MCF 10A (cell line): Measurements from ENCODE around the gene RBM20. TPM values are rescaled to one million over a fixed set of nuclear protein-coding genes. Genes with fewer than 3 reads are reported as not detected.

ENCODE experiments used
- BruUV-seq: library from RNA; stranded (reverse); fragments of 400-500 nt; replicated peaks from 2 replicates; lab custom pipeline; 2021; lab: Mats Ljungman, UMichigan
- CTCF ChIA-PET: fragments of 300-600 bp; sonication (Branson Sonifier 250); formaldehyde crosslinking; extraction: SDS; loops from one replicate; lab custom pipeline; 2021; ENCODE audit warnings: antibody characterized with exemption, inconsistent platforms; lab: Yijun Ruan, JAX
- POLR2A ChIA-PET: fragments of 300-600, 350-650 bp; sonication (Branson Sonifier 250); formaldehyde crosslinking; extraction: SDS; loops from one replicate; lab custom pipeline; 2020; ENCODE audit warnings: antibody characterized with exemption, inconsistent platforms; lab: Yijun Ruan, JAX
- DNase-seq: peaks from one replicate; pipeline ENCODE4 v3.0.0-alpha.2; 2018; ENCODE audit not compliant: unreplicated experiment
- H3K27ac Mint-ChIP-seq: one replicate; pipeline ENCODE4 v1.8.0; 2022; ENCODE audit warnings: mild to moderate bottlenecking, low read depth, mixed read lengths; ENCODE audit not compliant: unreplicated experiment
- H3K27me3 Mint-ChIP-seq: one replicate; pipeline ENCODE4 v1.8.0; 2022; ENCODE audit warnings: mixed read lengths; ENCODE audit not compliant: insufficient read depth, unreplicated experiment
- H3K36me3 Mint-ChIP-seq: one replicate; pipeline ENCODE4 v1.8.0; 2022; ENCODE audit warnings: mild to moderate bottlenecking, moderate library complexity, mixed read lengths; ENCODE audit not compliant: insufficient read depth, unreplicated experiment
- H3K4me1 Mint-ChIP-seq: one replicate; pipeline ENCODE4 v1.8.0; 2022; ENCODE audit warnings: mixed read lengths; ENCODE audit not compliant: insufficient read depth, unreplicated experiment
- H3K4me3 Mint-ChIP-seq: one replicate; pipeline ENCODE4 v1.8.0; 2022; ENCODE audit warnings: mild to moderate bottlenecking, moderate library complexity, mixed read lengths; ENCODE audit not compliant: unreplicated experiment
- H3K9me3 Mint-ChIP-seq: one replicate; pipeline ENCODE4 v1.8.0; 2022; ENCODE audit warnings: mixed read lengths; ENCODE audit not compliant: unreplicated experiment
- intact Hi-C: fragments of 100-400 bp; cut with micrococcal nuclease; formaldehyde crosslinking; loops from 2 replicates; pipeline ENCODE4 v1.14.1; 2022
- total RNA-seq: library from RNA; stranded (reverse); gene quantifications from 2 replicates; pipeline ENCODE4 v1.2.3, GENCODE V29; 2022
- TF ChIP-seq, protein P1 (sequence below): fragments of 200-600 bp; IDR thresholded peaks from one replicate; pipeline ENCODE4 v1.8.0; 2022; ENCODE audit warnings: antibody characterized with exemption, mild to moderate bottlenecking; ENCODE audit not compliant: unreplicated experiment

RBM20 gene
- total RNA-seq, 1 experiment from 2014 or later = not detected

DNA sequence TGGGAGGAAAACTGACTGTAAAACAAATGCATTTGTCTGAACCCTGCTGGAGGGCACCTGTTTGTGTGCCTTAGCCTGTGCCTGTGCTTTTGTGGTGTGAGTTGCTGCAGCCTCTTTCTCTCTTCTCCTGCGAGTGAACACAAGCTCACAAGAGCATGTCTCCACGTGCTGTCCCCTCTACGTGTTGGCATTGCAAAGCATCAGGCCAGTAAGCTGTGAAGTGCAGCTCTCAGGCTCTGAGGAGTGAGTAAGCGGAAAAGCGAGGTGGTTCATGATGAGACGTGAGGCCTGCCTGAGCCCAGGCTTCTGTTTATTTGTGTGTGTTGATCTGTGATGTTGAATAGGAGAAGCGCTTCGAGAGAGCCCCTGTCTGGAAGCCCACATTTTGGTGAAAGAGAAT, 142.0 kb downstream of the RBM20 start:
- Mint-ChIP-seq H3K27me3 (no peaks in the 10 kb centered on the region), H3K4me1 (no peaks in the 10 kb centered on the region), H3K9me3 (no peaks in the 10 kb centered on the region), H3K27ac (peak overlapping the region; percentile 36), H3K4me3 (no peak overlapping the region), H3K36me3 (no peaks in the 10 kb centered on the region)
- BruUV-seq = no TSS peak
- DNase-seq = no peak
- intact Hi-C loops = no loop called here
- CTCF ChIA-PET = no interaction called here
- TF ChIP-seq, protein P1, sequence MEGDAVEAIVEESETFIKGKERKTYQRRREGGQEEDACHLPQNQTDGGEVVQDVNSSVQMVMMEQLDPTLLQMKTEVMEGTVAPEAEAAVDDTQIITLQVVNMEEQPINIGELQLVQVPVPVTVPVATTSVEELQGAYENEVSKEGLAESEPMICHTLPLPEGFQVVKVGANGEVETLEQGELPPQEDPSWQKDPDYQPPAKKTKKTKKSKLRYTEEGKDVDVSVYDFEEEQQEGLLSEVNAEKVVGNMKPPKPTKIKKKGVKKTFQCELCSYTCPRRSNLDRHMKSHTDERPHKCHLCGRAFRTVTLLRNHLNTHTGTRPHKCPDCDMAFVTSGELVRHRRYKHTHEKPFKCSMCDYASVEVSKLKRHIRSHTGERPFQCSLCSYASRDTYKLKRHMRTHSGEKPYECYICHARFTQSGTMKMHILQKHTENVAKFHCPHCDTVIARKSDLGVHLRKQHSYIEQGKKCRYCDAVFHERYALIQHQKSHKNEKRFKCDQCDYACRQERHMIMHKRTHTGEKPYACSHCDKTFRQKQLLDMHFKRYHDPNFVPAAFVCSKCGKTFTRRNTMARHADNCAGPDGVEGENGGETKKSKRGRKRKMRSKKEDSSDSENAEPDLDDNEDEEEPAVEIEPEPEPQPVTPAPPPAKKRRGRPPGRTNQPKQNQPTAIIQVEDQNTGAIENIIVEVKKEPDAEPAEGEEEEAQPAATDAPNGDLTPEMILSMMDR = no peak
- POLR2A ChIA-PET = interaction anchor here (0.6 to 1.3 kb wide), 2 partner anchors 17 to 46 kb away, joined by 3 to 4 read pairs; no protein-coding TSS in a partner anchor

DNA sequence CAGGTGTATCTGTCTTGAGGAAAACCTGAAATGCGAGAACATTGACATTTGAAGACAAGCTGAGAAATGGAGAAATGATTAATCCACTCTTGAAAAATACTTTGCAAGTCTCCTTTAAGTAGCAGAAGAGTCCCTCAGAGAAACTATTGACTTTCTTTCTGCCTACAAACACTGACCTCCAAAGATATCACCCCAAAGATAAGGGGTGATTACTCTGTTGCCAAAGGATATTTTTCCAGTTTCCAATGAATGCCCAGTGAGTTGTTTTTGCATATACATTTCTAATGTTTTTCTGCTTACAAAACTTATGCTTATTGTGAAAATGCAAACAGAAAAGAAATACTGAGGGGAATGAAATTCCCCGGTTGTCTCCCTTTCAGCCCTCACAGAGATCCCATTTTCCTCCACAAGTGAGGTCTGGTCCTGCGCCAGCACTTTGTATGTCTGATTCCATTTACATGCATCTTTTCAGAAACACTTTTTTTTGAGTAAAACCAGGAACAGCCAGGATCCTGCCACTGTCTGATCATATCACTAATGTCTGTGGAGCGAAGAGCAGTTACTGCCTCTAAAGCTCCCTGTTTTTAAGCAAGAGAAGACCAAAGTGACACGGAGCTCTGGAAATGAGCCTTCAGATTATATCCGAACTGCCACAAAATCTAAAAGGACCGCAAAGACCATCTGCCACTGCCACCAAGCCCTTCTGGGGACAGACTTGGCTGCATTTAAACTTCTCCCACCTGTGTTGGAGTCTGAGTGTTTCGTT, 144.7 kb downstream of the RBM20 start:
- Mint-ChIP-seq H3K27me3 (no peaks in the 10 kb centered on the region), H3K27ac (no peak overlapping the region), H3K9me3 (no peaks in the 10 kb centered on the region), H3K4me1 (no peaks in the 10 kb centered on the region), H3K4me3 (no peak overlapping the region), H3K36me3 (no peaks in the 10 kb centered on the region)
- no TSS peak for BruUV-seq
- TF ChIP-seq, protein P1 = no peak
- CTCF ChIA-PET = interaction anchor here (0.9 kb wide), 1 partner anchor 15 kb away, joined by 3 read pairs; no protein-coding TSS in a partner anchor
- no peak for DNase-seq
- intact Hi-C loops = no loop called here
- POLR2A ChIA-PET = no interaction called here

DNA sequence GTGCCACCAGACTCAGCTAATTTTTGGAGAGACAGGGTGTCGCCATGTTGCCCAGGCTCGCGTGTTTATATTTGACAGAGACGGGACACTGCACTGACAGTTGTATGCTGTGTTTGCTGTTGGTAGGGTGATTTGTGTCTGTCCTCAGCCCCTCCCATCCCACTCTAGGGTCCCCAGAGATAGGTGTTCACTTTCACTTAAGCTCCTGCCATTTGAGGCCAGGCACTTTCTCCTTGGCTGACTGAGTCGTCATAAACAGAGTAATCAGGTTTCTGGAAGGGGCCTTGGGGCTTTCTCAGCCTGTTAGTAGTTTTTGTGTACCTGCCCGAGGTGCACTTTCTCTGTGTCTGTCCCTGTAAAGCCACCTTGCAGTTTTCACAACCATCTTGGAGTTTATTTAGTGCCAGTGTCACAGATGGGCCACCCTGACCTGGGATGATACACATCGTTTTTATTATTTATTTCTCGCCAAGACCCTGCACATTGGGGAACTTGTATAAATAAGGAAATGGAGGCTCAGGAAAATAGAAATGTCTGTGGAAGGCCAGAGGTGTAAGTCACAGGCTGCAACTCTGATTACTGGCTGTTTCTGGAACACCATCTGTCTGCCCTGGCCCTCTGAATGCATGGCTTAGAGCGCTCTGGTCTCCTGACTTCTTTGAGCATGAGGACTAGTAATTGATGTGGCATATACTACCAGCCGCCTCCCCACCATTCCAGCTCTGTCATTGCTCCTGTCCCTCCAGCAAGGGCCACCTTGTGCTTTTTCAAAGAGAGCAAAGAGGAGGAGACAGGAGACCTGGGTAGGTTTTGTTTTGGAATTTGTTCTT, 145.7 kb downstream of the RBM20 start:
- BruUV-seq = no TSS peak
- no peak for DNase-seq
- Mint-ChIP-seq H3K27ac (no peak overlapping the region), H3K4me3 (no peak overlapping the region), H3K4me1 (no peaks in the 10 kb centered on the region), H3K27me3 (no peaks in the 10 kb centered on the region), H3K36me3 (no peaks in the 10 kb centered on the region), H3K9me3 (no peaks in the 10 kb centered on the region)
- intact Hi-C loops = no loop called here
- TF ChIP-seq, protein P1 = no peak
- ChIA-PET POLR2A (interaction anchor here (1.0 to 2.1 kb wide), 2 partner anchors 13 to 83 kb away, joined by 3 to 12 read pairs; no protein-coding TSS in a partner anchor), CTCF (interaction anchor here (0.7 to 1.9 kb wide), 3 partner anchors 14 to 155 kb away, joined by 3 to 8 read pairs (median 3); no protein-coding TSS in a partner anchor)
